Uterus (tissue), 4 donors: ENCODE measurements around the gene FOXC2. TPM values are rescaled to one million over a fixed set of nuclear protein-coding genes. Genes with fewer than 3 reads are reported as not detected.
A peak's percentile ranks its signal among the peaks of the same experiment; 100 is the strongest.

ENCODE experiments used
- DNase-seq, 2 donors: peaks; one replicate each; pipeline ENCODE4 v3.0.0-alpha.2; 2019 to 2020
- H3K27ac ChIP-seq, 2 donors: fragments of 200-600 bp; sonication (generic); 1 replicate in 1 of 2; 2 replicates in 1 of 2; pipeline ENCODE4 v1.5.1; 2016 to 2018
- H3K27me3 ChIP-seq, 2 donors: fragments of 200-600 bp; sonication (generic); one replicate each; pipeline ENCODE4 v1.5.1; 2018 to 2019; ENCODE audit warnings: control low read depth in 1 of 2
- H3K36me3 ChIP-seq, 2 donors: fragments of 200-600 bp; sonication (generic); one replicate each; pipeline ENCODE4 v1.5.1; 2019; ENCODE audit warnings: control low read depth in 1 of 2
- H3K4me1 ChIP-seq, 2 donors: fragments of 200-600 bp; sonication (generic); one replicate each; pipeline ENCODE4 v1.5.1; 2018 to 2019; ENCODE audit warnings: control low read depth in 1 of 2
- H3K4me3 ChIP-seq, 2 donors: fragments of 200-600 bp; sonication (generic); 1 replicate in 1 of 2; 2 replicates in 1 of 2; pipeline ENCODE4 v1.5.1; 2018 to 2019; ENCODE audit warnings: mild to moderate bottlenecking in 1 of 2
- H3K9me3 ChIP-seq, 2 donors: fragments of 200-600 bp; sonication (generic); one replicate each; pipeline ENCODE4 v1.5.1; 2019; ENCODE audit warnings: control low read depth in 1 of 2
- CTCF ChIP-seq, 4 experiments: fragments of 200-600 bp in 2 of 4; fragments of 450-650 bp in 2 of 4; sonication (generic) in 2 of 4; IDR thresholded peaks; one replicate each; pipeline ENCODE4 v1.5.1; 2016 to 2019; ENCODE audit warnings: antibody characterized with exemption in 4 of 4, mild to moderate bottlenecking in 2 of 4, moderate library complexity in 1 of 4
- POLR2A ChIP-seq, 2 donors: fragments of 450-650 bp; IDR thresholded peaks; one replicate each; pipeline ENCODE4 v1.6.1; 2016; ENCODE audit warnings: antibody characterized with exemption in 2 of 2, mild to moderate bottlenecking in 1 of 2, moderate library complexity in 1 of 2
- intact Hi-C: fragments of 100-400 bp; cut with DNase I; formaldehyde crosslinking; loops from one replicate; pipeline ENCODE4 v1.15.1; 2023; ENCODE audit warnings: low total_unique reads
- total RNA-seq, 4 donors: library from RNA; depleted of rRNA in 3 of 4; stranded (reverse); fragments of >200 nt in 3 of 4; gene quantifications; one replicate each; pipeline versions ENCODE4 v1.1.0 to v1.2.4, GENCODE V29; 2014 to 2023
- donor health status: DM: yes; HTN: yes; CAD: no.

Gene FOXC2
- total RNA-seq, 4 donors from 2014 or later: 0.21 to 2.6 TPM; not detected in 2

GRCh38 chr16:86574646-86575045 lies 8.0 kb downstream of the FOXC2 start:
- no peak for DNase-seq
- intact Hi-C loops: no loop called here
- no peak overlapping the region for H3K27ac ChIP-seq
- no peaks in the 10 kb centered on the region for H3K9me3 ChIP-seq
- H3K4me1 ChIP-seq: no peaks in the 10 kb centered on the region
- H3K36me3 ChIP-seq: no peaks in the 10 kb centered on the region
- peaks cover 2 to 49% of the 10 kb centered on the region in 2 donors for H3K27me3 ChIP-seq
- no peak for TF ChIP-seq CTCF (IDR thresholded peaks at IDR 0.05)
- TF ChIP-seq POLR2A (IDR thresholded peaks at IDR 0.05): no peak
- no peak overlapping the region for H3K4me3 ChIP-seq

GRCh38 chr16:86575095-86575685 lies 8.6 kb downstream of the FOXC2 start:
- H3K4me3 ChIP-seq: no peak overlapping the region
- no peaks in the 10 kb centered on the region for H3K36me3 ChIP-seq
- TF ChIP-seq POLR2A (IDR thresholded peaks at IDR 0.05): no peak
- TF ChIP-seq CTCF (IDR thresholded peaks at IDR 0.05): no peak
- H3K4me1 ChIP-seq: no peaks in the 10 kb centered on the region
- no peak overlapping the region for H3K27ac ChIP-seq
- peaks cover 0 to 43% of the 10 kb centered on the region in 2 donors for H3K27me3 ChIP-seq
- intact Hi-C loops: no loop called here
- H3K9me3 ChIP-seq: no peaks in the 10 kb centered on the region
- DNase-seq: no peak

GRCh38 chr16:86575754-86576557 lies 9.3 kb downstream of the FOXC2 start:
- Histone ChIP-seq H3K4me3 (peak overlapping the region; percentile 13 to 14), H3K36me3 (no peaks in the 10 kb centered on the region), H3K27ac (no peak overlapping the region), H3K4me1 (no peaks in the 10 kb centered on the region), H3K27me3 (peaks cover 0 to 36% of the 10 kb centered on the region in 2 donors), H3K9me3 (no peaks in the 10 kb centered on the region)
- TF ChIP-seq CTCF (IDR thresholded peaks at IDR 0.05) (peak in 3 of 4 experiments; percentile 8 to 15 (median 13)), POLR2A (IDR thresholded peaks at IDR 0.05) (peak in 1 of 2 donors; percentile 11)
- intact Hi-C loops: no loop called here
- peak; percentile 35 to 47 for DNase-seq

- Histone ChIP-seq H3K4me3 (no peak overlapping the region), H3K9me3 (no peaks in the 10 kb centered on the region), H3K4me1 (no peaks in the 10 kb centered on the region), H3K27me3 (peaks cover 0 to 33% of the 10 kb centered on the region in 2 donors), H3K27ac (no peak overlapping the region), H3K36me3 (no peaks in the 10 kb centered on the region)
- intact Hi-C loops: no loop called here
- no peak for DNase-seq
- no peak for TF ChIP-seq CTCF (IDR thresholded peaks at IDR 0.05)
- TF ChIP-seq POLR2A (IDR thresholded peaks at IDR 0.05): no peak
Measured at GRCh38 chr16:86576591-86577313, 10.1 kb downstream of the FOXC2 start.
